HG03196 (cell line): ENCODE data around the gene GPX7.

Source experiments
- ATAC-seq: cut with Tn5 transposase; IDR thresholded peaks from one replicate; pipeline ENCODE4 v1.9.1; 2021; ENCODE audit not compliant: unreplicated experiment

Gene GPX7

GRCh38 chr1:52628614-52629324 is 26.6 kb downstream of the GPX7 start:
- ATAC-seq, result no peak

- no peak for ATAC-seq
Measured at GRCh38 chr1:52629325-52629643, 27.1 kb downstream of the GPX7 start.

- ATAC-seq, result no peak
Measured at GRCh38 chr1:52629667-52630066, 27.5 kb downstream of the GPX7 start.

GRCh38 chr1:52631759-52632331 is 29.7 kb downstream of the GPX7 start:
- no peak for ATAC-seq

GRCh38 chr1:52632732-52633290 is 30.6 kb downstream of the GPX7 start, which contains the start of gene SHISAL2A:
Gene SHISAL2A (plus strand): TSS chr1:52633168. CDS start chr1:52633494, 326 bp downstream.
- ATAC-seq, result no peak

- ATAC-seq, result no peak
Measured at GRCh38 chr1:52633291-52633754, 31.2 kb downstream of the GPX7 start.

- no peak for ATAC-seq
Measured at GRCh38 chr1:52634111-52634510, 31.9 kb downstream of the GPX7 start.

- no peak for ATAC-seq
Measured at GRCh38 chr1:52635321-52636089, 33.3 kb downstream of the GPX7 start.

GRCh38 chr1:52636721-52637695 is 34.8 kb downstream of the GPX7 start:
- peak; percentile 74 for ATAC-seq

- no peak for ATAC-seq
Measured at GRCh38 chr1:52637946-52638345, 35.8 kb downstream of the GPX7 start.

GRCh38 chr1:52640697-52641096 is 38.5 kb downstream of the GPX7 start:
- ATAC-seq, result no peak

GRCh38 chr1:52641307-52641706 is 39.1 kb downstream of the GPX7 start:
- no peak for ATAC-seq

- ATAC-seq, result no peak
Measured at GRCh38 chr1:52645261-52645660, 43.1 kb downstream of the GPX7 start.

- ATAC-seq, result no peak
Measured at GRCh38 chr1:52651904-52652303, 49.7 kb downstream of the GPX7 start.

- no peak for ATAC-seq
Measured at GRCh38 chr1:52653207-52653849, 51.2 kb downstream of the GPX7 start.

GRCh38 chr1:52654063-52654462 is 51.9 kb downstream of the GPX7 start:
- ATAC-seq, result no peak

GRCh38 chr1:52657702-52658101 is 55.5 kb downstream of the GPX7 start:
- ATAC-seq, result no peak
